HG03064 (cell line): Measurements from ENCODE around the gene MVP.
"Not testable (repeated sequence)": the region's sequence is repeated elsewhere in the genome, so short reads cannot be mapped to it uniquely, and the experiment has no call there.

Source experiments
- ATAC-seq: cut with Tn5 transposase; IDR thresholded peaks from one replicate; pipeline ENCODE4 v1.9.1; 2021; ENCODE audit warnings: low read depth; ENCODE audit not compliant: unreplicated experiment

The MVP gene

GRCh38 chr16:29814592-29814991, 5.7 kb upstream of the MVP start:
- ATAC-seq = no peak

GRCh38 chr16:29815032-29815721, 5.1 kb upstream of the MVP start:
- ATAC-seq = no peak

- peak; percentile 46 for ATAC-seq
These were observed 4.2 kb upstream of the MVP start, which contains the start of gene PAGR1 for GRCh38 chr16:29815793-29816693. TSS of gene PAGR1 (plus strand) at chr16:29816152. CDS start at chr16:29816526, 374 bp downstream.

- peak; percentile 8 for ATAC-seq
These were observed 3.4 kb upstream of the MVP start for GRCh38 chr16:29816694-29817441.

GRCh38 chr16:29818082-29818481, 2.2 kb upstream of the MVP start:
- no peak for ATAC-seq

- no peak for ATAC-seq
These were observed 756 bp upstream of the MVP start for GRCh38 chr16:29819506-29819905.

GRCh38 chr16:29820730-29821642, 724 bp downstream of the MVP start:
- no peak for ATAC-seq

GRCh38 chr16:29821643-29822115, 1.4 kb downstream of the MVP start:
- no peak for ATAC-seq

GRCh38 chr16:29824589-29825144, 4.4 kb downstream of the MVP start:
- ATAC-seq = no peak

GRCh38 chr16:29825145-29826044, 5.1 kb downstream of the MVP start:
- ATAC-seq = no peak

- no peak for ATAC-seq
These were observed 6.1 kb downstream of the MVP start for GRCh38 chr16:29826342-29826695.

- no peak for ATAC-seq
These were observed 10.5 kb downstream of the MVP start for GRCh38 chr16:29830774-29831173.

- no peak for ATAC-seq
These were observed 11.2 kb downstream of the MVP start for GRCh38 chr16:29831490-29831889.

GRCh38 chr16:29833219-29833618, 13.0 kb downstream of the MVP start:
- ATAC-seq = not testable (repeated sequence)

GRCh38 chr16:29834079-29834478, 13.8 kb downstream of the MVP start:
- no peak for ATAC-seq

GRCh38 chr16:29835926-29836325, 15.7 kb downstream of the MVP start:
- no peak for ATAC-seq

GRCh38 chr16:29836623-29837022, 16.4 kb downstream of the MVP start:
- no peak for ATAC-seq

- ATAC-seq = no peak
These were observed 17.6 kb downstream of the MVP start for GRCh38 chr16:29837841-29838240.

GRCh38 chr16:29839822-29840221, 19.6 kb downstream of the MVP start:
- ATAC-seq = no peak
